ENCODE data around the gene PSRC1. TPM values are rescaled to one million over a fixed set of nuclear protein-coding genes. Genes with fewer than 3 reads are reported as not detected.
A peak's percentile ranks its signal among the peaks of the same experiment; 100 is the strongest.

Gene PSRC1
- total RNA-seq, 4 donors from 2014 or later = 1.9 to 6.8 (median 3.7) TPM

- no peak overlapping the region for H3K4me3 ChIP-seq
- 96% methylated on average over 12 of the region's 12 CpGs for WGBS
- peaks cover 3% of the 10 kb centered on the region for H3K36me3 ChIP-seq
- no peaks in the 10 kb centered on the region for H3K27me3 ChIP-seq
- TF ChIP-seq CTCF (IDR thresholded peaks at IDR 0.05) = no peak
- TF ChIP-seq POLR2AphosphoS5 (IDR thresholded peaks at IDR 0.05) = no peak
- TF ChIP-seq EP300 (IDR thresholded peaks at IDR 0.05) = no peak
- no peak for TF ChIP-seq POLR2A (IDR thresholded peaks at IDR 0.05)
- DNase-seq (ENCODE audit: low spot score in 2 of 2) = no peak
- H3K27ac ChIP-seq = no peak overlapping the region
- H3K9me3 ChIP-seq = no peaks in the 10 kb centered on the region
- peaks cover 44% of the 10 kb centered on the region for H3K4me1 ChIP-seq
Observed at GRCh38 chr1:109280862-109281261, 2.1 kb downstream of the PSRC1 start.

- H3K4me1 ChIP-seq = peaks cover 55% of the 10 kb centered on the region
- DNase-seq (ENCODE audit: low spot score in 2 of 2) = peak in 1 of 2 donors; percentile 64
- peaks cover 3% of the 10 kb centered on the region for H3K36me3 ChIP-seq
- no peaks in the 10 kb centered on the region for H3K27me3 ChIP-seq
- H3K27ac ChIP-seq = no peak overlapping the region
- 87% methylated on average over 5 of the region's 5 CpGs for WGBS
- TF ChIP-seq EP300 (IDR thresholded peaks at IDR 0.05) (no peak), POLR2AphosphoS5 (IDR thresholded peaks at IDR 0.05) (no peak), CTCF (IDR thresholded peaks at IDR 0.05) (no peak), POLR2A (IDR thresholded peaks at IDR 0.05) (no peak)
- no peak overlapping the region for H3K4me3 ChIP-seq
- no peaks in the 10 kb centered on the region for H3K9me3 ChIP-seq
Observed at GRCh38 chr1:109279615-109280278, 3.2 kb downstream of the PSRC1 start.

GRCh38 chr1:109277434-109278204 is 5.3 kb downstream of the PSRC1 start:
- TF ChIP-seq POLR2A (IDR thresholded peaks at IDR 0.05) (no peak), CTCF (IDR thresholded peaks at IDR 0.05) (peak; percentile 62 to 78)
- no peaks in the 10 kb centered on the region for H3K9me3 ChIP-seq
- 65% methylated on average over 7 of the region's 7 CpGs for WGBS
- peaks cover 66% of the 10 kb centered on the region for H3K4me1 ChIP-seq
- no peaks in the 10 kb centered on the region for H3K27me3 ChIP-seq
- no peak overlapping the region for H3K4me3 ChIP-seq
- DNase-seq (ENCODE audit: low spot score in 2 of 2) = peak; percentile 80 to 86
- peaks cover 9% of the 10 kb centered on the region for H3K36me3 ChIP-seq
- peak overlapping the region; percentile 46 for H3K27ac ChIP-seq

GRCh38 chr1:109275706-109276345 is 7.1 kb downstream of the PSRC1 start:
- peaks cover 20% of the 10 kb centered on the region for H3K36me3 ChIP-seq

More at GRCh38 chr1:109275706-109276345, 7.1 kb downstream of the PSRC1 start:
- no peak overlapping the region for H3K4me3 ChIP-seq
- DNase-seq (ENCODE audit: low spot score in 2 of 2) = peak in 1 of 2 donors; percentile 73
- H3K27ac ChIP-seq = peak overlapping the region; percentile 46
- TF ChIP-seq EP300 (IDR thresholded peaks at IDR 0.05) (no peak), POLR2A (IDR thresholded peaks at IDR 0.05) (no peak), POLR2AphosphoS5 (IDR thresholded peaks at IDR 0.05) (no peak), CTCF (IDR thresholded peaks at IDR 0.05) (no peak)
- no peaks in the 10 kb centered on the region for H3K9me3 ChIP-seq
- H3K27me3 ChIP-seq = no peaks in the 10 kb centered on the region
- peaks cover 56% of the 10 kb centered on the region for H3K4me1 ChIP-seq
- WGBS = 61% methylated on average over 9 of the region's 9 CpGs
